Stimulated activated CD8-positive, alpha-beta memory T cell treated with anti-CD3 and anti-CD28 coated beads, Interleukin-4, amount 100 ng/mL, for 48 hours (primary cell): ENCODE results near the gene KIF19.

Experiments
- DNase-seq: peaks from one replicate; pipeline ENCODE4 v3.0.0-alpha.2; 2020

Gene KIF19

DNA sequence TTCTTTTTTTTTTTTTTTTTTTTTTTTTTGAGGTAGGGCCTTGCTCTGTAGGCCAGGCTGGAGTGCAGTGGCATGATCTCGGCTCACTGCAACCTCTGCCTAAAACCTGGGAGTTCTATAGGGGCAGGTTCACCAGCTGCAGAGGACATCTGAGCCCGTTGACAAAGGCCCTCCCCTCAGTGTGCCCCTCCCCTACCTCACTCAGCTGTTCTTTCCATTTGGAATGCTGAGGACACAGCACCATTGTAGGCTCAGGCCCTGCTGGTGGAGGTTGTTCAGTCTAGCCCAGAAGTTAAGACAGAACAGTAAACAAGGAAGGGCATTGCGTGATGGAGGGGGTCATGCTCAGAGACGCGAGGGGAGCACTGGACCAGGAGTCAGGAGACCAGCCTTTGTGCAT is 21.8 kb upstream of the KIF19 start:
- no peak for DNase-seq

DNA sequence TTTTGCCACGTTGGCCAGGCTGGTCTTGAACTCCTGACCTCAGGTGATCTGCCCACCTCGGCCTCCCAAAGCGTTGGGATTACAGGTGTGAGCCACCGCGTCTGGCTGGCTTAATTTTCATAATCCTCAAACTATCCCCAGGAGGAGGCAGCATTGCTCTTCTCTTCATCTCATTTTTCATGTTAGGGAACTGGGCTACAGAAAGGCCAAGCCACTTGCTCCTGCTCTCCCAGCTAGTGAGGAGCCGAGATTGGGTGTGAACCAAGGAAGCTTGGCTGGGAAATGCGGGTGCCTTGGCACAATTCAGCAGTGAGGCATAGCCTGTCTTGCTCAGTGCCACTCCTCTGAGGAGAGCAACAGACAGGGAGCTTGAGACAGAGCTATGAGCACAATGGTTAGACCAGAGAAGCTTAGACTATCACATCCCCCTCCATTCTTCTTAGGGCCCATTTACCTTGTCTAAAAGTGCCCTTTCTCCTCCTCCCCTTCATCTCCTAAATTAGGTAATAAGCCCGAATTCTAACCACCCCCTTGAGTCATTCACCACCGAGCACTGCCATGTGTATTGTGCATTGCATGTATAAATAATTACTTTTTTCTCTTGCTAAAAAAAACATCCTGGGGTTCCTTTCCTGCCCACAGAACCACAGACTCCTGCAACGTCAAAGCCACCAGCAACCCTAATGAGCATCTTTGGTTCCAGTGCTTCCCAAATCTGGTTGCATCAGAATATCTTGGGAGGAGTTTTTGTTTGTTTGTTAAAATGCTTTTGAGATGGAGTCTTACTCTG is 20.0 kb upstream of the KIF19 start:
- no peak for DNase-seq

DNA sequence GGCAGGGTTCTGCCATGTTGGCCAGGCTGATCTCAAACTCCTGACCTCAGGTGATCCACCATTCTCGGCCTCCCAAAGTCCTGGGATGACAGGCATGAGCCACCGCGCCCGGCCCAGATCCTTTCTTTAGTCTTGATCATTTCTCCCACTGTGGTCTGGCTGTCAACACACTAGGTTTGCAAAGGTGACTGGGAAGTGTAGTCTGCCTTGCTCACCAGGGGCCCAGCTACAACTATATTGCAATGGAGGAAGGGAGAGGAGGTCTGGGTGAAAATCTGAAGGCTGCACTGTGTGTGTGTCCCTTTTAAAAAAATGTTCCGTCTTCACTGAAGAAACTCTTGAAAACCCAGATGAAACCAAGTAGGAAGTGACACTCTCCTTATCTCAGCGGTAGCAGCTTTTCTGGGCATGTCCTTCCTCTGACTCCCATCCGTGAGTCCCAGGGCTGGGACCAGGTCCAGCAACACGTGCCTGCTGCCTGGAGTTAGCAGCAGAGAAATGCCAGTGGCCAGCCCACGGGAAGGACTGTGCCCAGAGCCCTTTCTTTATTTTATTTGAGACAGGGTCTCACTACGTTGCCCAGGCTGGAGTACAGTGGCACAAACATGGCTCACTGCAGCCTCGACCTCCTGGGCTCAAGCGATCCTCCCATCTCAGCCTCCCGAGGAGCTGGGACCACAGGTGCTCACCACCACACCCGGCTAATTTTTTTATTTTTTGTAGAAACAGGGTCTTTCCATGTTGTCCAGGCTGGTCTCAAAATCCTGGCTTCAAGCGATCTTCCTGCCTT is 17.8 kb upstream of the KIF19 start:
- no peak for DNase-seq

DNA sequence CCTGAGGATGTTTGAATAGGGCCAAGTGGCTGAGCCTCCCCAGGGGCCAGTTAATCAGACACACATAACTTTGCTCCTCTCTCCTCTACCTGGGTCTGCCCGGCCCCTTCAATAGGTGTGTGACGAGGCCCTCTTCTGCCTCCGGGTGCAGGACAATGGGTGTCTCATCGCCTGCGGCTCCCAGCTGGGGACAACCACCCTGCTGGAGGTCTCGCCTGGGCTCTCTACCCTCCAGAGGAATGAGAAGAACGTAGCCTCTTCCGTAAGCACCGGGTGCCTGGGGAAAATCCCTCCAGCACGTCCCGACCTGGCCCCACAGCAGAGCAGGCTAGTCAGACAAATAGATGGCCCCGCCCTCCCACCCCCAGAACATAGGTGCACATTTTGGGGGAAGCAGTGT is 16.1 kb upstream of the KIF19 start:
- DNase-seq = no peak

DNA sequence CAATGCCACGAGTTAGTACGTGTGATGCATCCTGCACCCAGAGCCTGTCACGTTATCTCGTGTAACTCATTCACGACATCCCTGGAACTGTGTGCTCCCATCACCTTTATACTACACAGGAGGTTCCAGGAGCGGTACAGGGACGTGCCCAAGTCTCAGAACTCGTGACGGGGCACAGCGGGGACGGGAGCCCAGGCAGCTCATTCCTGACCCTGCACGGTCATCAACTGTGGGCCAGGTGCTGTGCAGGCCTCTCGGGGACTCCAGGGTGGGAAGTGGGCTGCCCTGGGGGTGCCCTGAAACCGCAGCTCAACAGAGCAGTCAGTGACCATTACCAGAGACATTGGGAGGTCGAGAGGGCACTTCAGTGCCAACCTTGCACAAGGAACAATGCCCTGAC is 11.1 kb upstream of the KIF19 start:
- no peak for DNase-seq

DNA sequence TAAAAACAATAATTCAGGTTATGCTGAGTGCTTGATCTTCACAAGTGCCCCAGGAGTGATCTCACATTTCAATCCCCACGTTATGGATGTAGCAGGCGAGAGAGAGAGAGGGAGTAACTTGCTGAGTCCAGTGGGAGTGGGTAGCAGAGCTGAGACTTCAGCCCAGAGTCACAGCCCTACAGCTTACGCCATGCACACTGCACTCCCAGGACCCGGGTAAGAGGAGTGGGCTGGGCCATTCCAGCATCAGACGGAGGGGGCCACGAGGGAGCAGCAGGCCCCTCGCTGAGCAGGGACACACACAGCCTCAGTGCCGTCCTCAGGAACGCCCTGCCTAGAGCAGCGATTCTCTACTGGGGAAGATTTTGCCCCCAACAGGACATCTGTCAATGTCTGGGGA is 9.8 kb upstream of the KIF19 start:
- no peak for DNase-seq

DNA sequence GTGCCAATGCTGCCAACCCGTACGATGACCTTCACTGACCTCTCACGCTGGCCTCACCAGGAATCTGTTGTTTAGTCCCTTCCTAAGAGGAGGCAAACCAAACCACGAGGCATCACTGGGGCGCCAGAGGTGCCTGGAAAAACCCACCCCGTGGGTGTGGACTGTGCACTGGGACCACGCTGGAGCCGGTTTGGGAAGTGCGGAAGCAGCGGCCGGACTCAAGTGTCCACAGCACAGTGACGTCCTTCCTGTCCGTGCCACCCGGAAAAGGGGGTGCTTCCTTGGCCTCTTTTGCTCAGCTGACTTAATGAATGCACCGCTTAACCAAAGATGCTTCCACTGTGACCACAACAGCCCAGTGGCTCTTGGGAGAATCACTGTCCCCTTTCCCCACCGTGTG is 9.0 kb upstream of the KIF19 start:
- DNase-seq = no peak

DNA sequence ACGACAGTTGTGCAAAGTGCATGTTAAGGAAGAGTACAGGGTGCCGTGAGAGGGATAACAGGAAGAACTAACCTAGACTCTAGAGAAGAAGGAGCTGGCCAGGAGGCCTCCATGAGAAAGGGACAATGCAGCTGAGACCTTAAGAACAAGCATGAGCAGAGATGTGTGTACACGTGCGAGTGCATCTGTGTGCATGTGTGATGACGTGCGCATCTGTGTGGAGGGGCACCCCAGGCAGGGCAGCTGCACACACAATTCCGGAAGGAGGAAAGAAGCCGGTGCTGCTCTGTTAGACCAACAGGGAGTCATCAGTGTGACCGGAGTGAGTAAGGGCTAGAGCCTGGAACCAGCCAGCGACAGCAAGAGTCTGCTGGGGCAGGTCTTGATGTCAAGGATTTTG is 7.6 kb upstream of the KIF19 start:
- no peak for DNase-seq

DNA sequence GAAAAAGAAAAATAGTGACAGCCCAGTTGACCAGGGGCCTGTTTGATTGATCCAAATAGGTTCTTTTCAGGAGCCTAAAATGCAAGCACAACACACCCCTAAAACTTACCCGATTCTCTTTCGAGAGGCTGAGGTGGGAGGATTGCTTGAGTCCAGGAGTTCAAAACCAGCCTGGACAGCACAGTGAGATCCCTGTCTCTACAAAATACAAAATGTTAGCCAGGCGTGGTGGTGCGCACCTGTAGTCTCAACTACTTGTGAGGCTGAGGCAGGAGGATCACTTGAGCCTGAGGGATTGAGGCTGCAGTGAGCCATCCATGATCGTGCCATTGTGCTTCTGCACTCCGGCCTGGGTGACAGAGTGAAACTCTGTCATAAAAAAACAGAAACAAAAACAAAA is 1.5 kb upstream of the KIF19 start:
- no peak for DNase-seq

DNA sequence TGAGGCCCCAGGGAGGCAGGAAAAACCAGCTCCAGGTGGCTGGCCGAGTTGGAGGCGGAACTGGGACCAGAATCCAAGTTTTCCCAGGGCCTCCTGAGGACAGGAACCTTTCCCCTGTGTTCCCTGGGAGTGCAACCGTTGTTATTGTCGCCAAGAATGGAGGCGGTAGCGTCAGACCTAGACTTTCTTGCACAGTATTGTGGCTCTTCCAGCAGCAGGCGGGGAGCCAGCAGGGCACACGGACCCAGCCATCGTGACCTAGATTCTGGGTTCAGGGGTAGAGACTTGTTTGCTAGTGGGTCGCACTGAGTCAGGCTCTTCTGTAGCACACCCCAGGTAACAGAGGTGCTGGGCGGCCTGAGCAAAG is 667 bp upstream of the KIF19 start:
- no peak for DNase-seq

DNA sequence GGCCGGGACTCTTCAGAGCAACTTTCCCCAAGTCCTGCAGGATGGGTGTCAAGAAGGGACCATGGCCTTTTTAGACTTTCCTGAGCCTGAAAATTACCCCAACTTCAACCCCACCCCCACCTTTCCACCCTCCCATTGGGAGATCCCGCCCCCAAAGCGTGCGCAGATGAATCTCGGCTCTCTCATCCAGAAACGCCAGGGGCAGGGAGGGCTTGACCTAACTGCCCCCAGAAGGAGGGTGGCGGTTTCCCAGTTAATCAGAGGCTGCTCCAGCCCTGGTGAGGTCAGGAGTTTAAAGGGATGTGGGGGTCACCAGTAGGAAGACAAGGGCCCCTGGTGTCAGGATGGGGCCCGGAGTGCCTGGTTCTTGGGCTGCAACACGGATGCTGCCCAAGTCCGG is 480 bp downstream of the KIF19 start:
- no peak for DNase-seq

DNA sequence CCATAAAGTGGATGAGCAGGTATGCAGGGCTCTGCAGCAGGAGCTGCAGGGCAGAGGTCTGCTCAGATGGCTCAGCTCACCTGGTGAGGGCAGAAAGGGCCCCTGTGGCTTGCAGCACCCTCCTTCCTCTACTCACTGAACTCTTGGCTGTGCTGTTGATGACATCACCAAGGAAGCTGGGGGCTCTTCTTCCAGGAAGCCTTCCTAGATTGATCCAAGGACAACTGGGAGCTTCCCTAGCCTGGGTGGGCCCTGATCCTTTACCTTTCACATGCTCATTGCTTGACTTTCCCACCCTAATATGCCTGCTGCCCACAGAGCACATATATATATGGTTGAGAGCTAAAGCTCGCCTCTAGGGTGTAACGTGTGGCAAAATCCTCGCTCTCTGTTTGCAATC is 2.5 kb downstream of the KIF19 start:
- DNase-seq = no peak

DNA sequence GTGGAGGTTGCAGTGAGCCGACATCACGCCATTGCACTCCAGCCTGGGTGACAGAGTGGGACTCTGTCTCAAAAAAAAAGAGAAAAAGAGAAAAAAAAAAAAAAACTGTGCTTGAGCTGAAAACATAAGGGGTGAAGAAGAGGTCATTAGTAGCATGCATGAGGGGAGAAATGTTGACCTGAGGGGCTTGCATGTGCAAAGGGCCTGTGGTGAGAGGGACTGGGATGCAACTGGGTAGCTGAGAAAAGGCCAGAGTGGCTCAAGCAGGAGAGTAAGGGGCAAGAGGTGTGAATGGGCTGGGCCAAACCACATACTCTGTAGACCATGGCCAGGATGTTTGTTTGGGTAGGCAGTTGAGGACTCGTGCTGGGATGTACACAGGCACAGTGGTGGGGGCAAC is 3.4 kb downstream of the KIF19 start:
- DNase-seq = no peak

DNA sequence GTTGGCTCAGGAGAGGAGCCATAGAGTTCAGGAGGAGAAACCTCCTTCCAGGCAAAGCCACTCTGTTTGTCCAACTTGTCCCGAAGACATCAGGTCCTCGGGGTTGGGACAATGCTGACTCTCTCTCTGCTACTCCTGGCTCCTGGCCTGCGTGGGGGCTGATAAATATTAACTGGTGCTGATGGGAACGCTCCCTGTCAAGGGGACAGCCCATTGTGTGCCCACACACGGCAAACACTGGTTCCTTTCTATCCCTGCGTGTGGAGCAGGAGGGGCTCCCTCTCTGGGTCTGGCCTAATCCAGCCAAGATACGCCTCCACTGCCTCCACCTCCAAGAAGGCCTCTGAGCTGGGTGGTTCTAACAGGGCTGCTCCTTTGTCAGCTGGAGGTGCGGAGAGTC is 4.4 kb downstream of the KIF19 start:
- no peak for DNase-seq

DNA sequence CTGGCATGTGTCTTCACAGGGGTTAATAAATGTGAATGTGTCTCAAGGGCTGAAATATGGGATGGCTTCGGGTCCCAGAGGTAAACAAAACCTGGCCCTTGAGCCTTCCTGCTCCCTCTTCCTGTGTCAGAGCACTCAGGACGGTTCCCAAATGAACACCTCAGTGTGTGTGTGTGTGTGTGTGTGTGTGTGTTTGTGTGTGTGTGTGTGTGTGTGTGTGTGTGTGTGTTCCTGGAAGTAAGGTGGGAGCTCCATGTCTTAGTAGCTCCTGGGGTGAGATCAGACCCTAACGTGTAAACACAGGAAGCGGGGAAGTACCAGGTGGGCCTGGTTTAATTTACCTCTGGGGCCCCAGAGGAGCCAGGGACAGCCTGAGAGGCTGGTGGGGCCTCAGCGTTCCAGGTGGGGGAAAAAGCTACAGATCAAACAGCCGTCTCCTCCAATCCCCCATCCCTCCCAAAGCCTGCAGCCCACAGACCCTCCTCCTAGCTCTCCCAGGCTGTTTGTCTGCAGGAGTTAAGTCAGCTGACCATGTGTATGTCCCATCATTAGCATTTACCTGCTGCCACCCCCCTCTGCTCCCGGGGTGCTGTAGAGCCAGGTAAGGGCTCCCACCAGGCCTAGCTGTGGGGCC is 6.1 kb downstream of the KIF19 start:
- DNase-seq = no peak

DNA sequence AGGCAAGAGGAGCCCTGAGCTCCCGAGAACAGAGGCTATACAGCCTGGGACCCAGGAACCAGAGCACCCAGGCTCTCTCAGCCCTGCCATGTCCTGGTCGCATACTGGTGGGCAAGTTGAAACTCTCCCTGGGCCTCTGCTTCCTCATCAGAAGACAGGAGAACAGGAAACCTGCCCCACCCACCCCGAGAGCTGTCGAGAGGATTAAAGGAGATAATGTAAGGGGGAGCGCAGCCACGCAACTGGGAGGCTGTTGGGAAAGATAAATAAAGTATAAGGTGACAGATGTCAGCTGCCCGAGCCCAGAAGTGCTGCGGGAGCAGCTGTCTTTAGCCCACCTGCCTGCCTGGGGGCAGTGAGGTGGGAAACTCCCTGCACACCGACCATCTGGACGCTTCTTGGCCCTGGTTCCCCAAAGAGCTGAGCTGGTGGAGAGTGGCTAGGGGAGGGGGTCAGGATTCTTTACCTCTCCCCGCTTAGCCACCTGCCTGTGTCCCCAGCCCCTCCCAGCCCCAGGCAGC is 6.8 kb downstream of the KIF19 start:
- no peak for DNase-seq

DNA sequence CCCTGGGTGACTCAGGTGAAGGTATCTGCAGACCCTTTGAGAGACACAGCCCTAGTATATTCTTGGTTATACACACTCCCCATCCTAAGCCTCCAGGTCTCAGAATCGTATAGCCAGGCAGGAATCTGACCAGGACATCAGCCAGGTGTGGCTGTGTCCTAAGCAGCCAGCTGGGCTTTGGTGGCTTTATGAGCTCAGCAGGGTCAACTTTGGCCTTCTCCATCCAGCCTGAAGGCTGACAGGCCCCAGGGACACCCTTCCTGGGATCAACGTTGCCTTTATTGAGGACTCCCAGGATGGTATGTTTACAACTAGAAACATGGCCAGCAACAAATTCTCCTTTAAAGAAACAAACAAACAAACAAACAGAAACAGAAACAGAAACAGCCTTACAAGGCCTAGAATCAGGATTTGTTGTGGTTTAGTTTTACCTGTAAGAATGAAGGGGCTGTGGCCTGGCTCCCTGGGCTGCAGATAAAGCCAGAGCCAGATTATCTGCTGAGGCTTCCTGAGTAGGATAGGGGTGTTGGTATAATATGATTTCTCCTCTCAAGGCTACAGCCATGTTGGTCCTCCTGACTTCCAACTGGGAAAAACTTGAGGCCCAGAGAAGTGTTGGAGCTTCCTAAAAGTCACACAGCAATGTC is 8.5 kb downstream of the KIF19 start:
- DNase-seq = no peak

DNA sequence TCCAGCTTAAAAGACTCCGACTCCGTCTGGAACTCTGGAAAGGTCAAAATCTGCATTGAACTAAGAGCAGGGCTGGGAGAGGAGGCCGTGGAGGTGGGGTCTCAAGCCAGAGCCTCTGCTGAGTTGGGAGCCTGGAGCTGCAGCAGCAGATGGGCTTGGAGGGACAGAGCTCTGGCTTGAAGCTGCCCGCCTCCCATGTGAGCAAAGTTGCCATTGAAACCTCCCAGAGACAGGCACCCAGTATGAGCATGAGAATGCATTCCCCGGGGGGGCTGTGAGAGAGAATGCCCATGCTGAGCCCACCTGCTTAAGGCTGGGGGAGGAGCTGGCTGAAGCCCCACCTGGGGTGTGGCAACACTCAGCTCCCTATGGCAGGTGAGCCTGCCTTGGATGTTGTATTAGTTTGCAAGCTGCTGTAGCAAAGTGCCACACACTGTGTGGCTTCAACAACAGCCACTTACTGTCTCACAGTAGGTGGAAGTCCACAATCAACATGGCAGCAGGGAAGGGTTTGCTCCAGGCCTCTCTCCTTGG is 9.6 kb downstream of the KIF19 start:
- no peak for DNase-seq

DNA sequence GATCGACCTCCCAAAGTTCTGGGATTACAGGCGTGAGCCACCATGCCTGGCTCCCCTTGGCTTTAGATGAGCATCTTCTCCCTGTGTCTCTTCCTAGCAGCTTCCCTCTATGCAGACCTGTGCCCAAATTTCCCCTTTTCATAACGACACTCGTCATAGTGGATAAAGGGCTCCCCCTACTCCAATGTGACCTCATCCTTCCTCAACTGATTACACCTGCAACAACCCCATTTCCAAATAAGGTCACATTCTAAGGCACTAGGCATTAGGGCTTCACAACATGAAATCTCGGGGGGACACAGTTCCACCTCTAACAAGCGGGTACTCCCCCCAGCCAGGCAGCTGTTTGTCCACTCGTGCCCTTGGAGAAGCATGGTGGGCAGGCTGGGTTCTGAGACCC is 10.3 kb downstream of the KIF19 start:
- DNase-seq = no peak

DNA sequence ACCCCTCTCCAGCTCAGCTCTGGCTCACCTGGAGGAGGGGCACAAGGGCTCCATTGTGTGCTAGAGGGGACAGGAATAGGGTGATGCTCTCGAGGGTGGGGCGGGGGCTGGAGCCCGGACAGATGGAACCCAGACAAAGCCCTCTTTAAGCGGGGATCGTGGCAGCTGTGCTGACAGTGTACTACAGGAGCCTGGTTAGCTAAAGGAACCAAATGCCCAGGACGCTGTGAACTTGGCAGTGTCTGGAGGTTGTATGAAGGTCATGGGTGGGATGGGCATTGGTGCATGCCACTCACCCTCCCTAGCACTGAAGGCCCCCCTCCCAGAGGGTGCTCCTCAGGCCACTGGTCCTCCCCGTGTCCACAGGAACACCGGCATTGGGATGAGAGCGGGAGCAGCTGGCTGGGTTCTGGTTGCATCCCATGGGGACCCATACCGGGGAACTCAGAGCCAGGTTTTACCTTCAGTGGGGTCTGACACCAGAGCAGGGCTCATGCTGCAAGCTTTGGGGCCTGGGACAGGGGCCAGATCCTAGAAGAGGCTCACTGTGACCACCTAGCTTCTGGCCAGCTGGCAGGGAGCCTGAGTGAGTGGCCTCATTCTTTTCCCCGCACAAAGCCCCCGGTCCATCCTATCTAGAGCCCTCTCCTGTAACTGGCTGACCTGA is 11.9 kb downstream of the KIF19 start:
- no peak for DNase-seq

DNA sequence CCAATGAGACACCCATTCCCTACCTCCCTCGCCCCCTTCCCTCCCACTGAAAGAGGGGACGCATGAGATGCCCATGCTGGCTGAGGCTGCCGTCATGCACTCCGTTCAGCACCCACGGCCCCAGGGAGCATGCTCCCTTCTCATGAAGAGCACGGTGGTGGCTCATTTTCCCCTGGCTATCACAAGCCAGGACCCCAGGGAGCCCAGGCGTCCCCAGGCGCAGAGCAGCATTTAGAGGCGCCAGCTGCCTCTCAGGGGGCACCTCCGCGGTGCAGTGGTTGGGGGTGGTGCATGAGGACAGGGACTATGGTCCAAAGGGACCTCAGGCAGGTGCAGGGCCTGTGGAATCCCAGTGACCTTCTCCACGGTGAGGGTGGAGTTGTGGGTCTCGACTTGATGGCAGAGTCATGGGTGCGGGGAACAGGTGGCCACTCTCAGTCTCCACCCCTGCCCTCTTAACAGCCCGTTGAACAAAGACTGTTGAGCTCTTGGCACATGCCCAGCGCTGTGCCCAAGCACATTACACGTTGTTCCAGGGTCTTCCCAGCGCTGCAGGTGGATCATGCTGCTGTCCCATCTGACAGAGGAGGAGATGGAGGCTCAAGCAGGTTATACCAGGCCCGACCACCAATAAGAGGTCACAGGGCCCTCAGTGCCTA is 13.6 kb downstream of the KIF19 start:
- no peak for DNase-seq

DNA sequence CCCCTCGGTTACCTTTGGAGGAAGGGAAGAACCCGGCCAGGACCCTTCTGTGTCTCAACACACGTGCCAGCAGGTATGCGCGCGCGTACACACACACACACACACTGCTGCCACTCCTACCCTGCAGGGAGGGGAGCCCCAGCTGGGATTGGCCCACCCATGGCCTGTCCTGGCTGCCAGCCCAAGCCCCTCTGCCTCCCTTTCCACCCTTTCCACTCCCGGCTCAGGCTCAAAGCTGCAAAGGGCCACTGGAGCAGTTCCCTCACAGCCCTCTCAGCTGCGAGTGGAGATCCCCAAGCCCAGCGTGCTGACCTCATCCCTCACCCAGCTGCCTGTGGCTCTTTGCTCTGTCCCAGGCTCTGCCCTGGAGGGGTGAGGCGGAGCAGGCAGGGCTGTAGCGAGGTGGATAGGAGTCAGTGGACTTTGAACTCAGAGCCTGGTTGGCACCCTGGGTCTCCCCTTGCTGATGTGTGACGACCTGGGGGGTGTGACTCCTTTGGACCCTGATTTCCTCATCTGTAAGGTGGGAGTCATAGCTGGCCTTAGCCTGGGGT is 14.5 kb downstream of the KIF19 start:
- no peak for DNase-seq
